A204.1 (cell line): Measurements from ENCODE around the gene EGFR.

ENCODE experiments used
- FAIRE-seq: peaks from 2 replicates; lab custom pipeline; 2012; peaks lifted over from hg19 to GRCh38; lab: Jason Lieb, UNC

The EGFR gene

DNA sequence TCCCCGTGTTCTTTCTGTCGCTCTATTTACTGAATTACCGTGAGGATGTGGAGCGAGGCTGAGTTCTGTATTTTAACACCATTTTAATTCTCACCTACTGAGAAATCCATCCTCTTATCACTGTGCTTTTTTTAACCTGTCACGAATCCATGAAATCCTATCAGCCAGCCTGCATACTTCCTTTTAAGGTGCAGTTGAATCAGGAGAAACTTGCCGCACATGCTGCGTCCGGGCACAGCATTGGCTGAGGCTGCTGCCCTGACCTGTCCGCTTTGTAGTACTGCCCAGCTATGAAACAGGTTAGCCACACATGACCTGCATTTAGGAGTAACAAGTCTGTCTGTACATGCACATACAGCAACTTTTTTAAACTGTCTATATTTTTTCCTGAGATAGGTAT lies 82.5 kb downstream of the EGFR start:
- FAIRE-seq, result no peak

DNA sequence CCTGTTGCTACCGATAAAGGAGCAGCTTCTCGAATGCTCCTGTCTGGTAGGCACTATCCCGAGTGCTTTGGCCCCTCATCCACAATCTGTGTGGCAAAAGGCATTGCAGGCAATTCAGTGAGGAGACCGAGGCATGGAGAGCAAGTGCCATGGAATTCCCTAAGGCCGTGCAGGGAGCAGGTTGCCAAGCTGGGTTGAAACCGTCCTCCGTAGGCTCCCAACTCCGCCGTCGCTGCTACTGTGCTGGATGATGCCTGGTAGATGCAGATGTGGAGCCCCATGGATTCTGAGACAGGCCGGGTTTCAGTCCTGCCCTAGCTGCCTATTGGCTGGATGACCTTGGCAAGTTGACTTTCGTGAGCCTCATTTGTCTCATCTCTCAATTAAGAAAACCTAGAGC lies 85.3 kb downstream of the EGFR start:
- FAIRE-seq, result no peak

DNA sequence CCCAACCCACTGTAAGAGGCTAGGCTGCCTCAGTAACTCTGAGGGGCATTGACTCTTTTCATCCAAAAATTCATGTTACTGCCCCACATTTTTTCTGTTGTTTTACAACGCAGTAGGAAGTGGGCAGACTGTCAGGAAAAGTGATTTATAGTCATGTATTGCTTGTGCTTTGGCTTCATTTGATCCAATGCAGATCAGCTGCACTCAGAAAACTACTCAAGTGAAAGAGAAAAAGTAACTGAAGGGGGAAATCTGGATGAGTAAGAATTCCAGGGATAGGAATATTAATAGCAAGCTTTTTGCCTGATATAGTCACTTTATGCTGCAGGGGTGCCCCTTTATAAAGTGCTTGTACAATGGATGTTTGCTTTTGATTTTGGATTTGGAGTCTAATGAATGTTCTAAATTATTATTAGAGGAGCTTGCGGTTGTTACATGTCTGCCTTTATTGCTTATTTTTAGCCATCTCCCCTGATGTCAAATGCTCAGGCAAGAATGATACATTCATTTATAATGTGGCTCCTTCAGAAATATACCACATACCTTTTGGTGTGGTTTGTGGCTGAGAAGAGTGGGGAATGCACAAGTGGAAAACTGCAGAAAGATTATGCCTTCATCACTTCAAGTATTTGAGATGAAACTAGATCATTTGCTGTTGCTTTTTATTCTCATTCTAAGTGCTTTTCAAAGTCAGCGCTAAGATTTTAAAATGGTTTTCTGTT lies 86.1 kb downstream of the EGFR start:
- no peak for FAIRE-seq

DNA sequence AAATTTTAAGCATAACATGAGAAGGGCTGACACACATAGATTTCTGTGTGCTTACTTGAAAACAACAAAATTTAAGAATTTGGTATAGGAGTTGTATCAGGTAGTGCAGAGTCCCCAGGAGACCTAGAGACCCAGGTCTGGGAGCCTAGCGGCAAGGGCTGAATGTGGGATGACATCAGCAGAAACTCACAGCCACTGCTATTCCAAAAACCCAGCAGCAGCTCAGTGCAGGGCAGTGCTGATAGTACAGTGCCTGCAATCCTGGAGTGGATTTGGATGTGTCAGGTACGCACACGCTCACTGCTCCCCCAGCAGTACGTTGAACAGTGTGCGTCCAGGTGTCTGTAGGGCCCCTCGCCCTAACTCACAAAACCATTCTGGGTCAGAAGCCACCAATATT lies 87.1 kb downstream of the EGFR start:
- no peak for FAIRE-seq

DNA sequence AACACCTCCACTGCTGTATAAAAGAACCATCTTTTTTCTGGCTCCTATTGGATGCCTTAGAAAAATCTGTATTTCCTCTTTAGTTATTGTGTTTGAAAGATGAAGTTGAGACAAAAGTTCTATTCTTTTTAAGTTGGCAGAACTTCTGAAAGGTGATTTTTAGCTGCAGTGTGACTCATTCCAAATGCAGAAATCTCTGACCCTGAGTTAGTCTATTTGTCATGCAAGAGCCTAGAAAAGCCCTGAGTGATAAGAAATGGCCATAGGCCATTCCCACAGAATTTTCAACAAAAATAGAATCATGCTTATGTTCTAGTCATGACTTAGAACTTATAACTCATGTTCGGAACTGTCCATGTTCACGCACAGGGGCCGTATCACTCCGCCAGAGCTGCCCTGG lies 89.1 kb downstream of the EGFR start:
- no peak for FAIRE-seq

DNA sequence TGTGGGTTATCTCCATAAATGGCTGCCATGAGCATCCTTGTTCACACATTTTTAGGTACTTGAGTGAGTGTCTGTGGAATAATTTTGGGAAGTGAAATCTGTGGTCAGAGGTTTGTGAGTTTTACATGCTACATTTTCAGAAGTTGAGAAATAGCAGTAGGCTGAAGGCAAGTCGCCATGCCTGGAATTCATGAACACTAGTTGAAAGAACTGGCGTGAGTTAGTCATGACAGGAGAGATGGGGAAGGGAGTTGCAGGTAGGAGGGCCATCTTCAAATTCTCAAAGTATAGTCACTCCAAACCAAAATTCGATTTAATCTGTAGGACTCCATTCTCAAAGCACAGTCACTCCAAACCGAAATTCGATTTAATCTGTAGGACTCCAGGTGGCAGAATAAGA lies 89.6 kb downstream of the EGFR start:
- FAIRE-seq, result no peak

DNA sequence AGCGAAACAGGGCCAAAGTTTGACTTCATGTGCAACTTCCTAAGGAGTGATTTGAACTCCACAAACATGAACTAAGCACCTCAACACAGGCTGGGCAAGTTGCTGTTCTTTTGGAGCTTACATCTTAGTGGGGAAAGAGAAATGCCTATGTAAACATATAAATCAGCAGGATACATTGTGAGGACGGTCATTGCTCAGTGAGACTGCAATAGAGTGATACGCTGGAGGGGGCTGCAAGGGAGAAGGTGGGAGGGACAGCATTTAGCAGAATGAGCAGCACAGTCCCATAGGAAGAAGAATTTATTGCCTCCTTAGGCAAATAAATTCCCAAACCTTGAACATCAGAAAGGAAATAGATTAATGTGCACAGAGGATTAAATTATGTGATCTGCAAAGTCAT lies 90.0 kb downstream of the EGFR start:
- no peak for FAIRE-seq

DNA sequence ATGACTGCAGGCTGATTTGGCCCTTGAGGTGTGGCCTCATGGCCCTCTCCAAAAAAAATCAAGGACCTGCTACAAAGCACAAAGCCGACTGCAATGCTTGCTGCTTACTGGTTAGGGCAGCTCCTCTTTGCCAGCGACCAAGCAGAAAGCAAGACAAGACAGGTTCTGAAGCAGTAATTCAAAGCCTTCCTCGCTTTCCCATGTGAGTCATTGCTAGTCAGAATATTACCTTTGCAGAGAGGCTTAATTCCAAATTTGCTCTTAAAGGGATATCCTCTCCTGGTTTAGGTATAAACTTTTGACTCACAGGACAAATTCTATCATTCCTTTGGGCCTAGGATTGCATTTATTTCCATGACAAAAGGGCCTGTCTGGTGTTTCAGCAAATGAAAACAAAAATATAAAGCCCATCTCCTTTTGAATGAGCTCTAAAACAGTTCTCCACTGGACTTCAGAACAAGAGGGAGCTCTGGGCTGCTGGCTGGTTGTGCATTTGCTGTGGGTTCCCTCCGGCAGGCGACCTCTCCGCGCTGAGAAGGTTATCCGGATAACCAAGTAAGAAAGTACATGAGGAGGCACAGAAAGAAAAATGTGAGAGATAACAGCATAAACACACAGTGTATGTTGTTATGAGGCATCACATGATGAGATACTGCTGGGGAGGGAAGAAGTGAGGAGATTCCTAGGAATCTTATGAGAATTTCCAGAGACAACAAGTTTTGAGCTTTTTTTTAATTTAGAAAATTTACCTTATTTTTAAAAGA lies 90.8 kb downstream of the EGFR start:
- no peak for FAIRE-seq

DNA sequence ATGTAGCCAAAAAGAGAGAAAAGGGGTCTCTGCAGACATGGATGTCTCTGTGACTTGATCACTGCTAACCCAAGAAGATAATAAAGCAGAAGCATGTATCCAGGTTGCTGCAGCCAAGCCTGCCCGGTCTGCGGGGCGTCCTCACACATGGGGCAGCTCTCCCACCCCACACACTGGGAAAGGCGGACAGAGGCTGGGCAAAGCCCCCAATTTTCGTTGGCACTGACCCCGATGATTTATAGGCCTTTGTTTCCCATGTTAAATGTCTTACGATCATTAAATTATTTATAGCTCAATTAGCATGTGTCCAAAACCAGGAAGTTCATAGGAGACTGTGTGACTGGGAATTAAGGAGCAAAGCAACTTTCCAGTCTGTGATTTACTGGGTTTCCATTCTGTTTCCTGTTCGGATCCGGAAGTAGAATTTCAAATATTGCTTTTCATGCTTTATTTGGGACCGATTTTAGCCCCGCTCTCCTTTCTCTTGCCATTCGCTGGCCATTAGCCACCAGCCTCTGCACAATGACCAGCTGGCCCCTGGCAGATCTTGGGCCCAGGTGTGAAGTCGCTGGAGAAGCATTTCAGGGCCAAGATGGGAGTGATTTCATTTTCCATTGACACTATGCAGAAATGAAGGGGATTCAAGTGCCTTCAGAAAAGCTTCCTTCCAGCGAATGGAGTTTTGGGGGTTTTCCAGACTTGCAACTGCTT lies 91.6 kb downstream of the EGFR start:
- FAIRE-seq, result no peak

DNA sequence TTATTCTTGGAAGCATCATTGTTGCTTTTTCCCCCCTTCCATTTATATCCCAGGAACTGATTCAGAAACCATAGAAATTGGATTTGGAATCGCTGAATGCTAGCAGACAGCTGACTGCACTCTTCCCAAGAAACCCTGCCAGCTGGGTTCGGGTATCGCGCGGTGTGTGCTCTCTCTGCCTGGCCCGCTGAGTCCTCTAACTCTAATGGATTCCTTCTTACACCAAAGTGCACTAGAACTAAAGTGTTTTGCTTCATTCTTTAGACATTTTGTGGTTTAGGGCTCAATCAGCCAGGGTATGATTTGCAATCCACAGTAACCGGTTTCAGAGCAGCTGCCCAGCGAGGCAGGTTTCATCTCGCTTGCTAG lies 92.2 kb downstream of the EGFR start:
- no peak for FAIRE-seq

DNA sequence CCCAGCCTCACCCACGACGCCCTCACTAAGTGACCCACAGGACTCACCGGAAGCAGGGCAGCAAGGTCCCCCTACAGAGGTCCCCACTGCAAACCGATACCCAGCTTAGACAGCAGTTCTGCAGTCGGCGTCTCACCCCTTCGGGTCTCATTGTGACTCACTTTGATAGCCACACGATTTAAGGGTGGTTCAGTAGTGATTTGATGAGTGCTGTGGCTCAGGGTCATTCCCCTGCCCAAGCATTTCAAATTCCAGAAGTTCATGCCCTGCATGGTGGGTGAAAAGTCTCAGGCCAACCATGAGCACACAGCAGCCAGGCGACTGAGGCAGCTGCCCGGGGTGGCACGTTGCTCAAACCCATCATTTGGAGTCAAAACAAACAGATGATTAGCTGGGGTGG lies 93.2 kb downstream of the EGFR start:
- no peak for FAIRE-seq

DNA sequence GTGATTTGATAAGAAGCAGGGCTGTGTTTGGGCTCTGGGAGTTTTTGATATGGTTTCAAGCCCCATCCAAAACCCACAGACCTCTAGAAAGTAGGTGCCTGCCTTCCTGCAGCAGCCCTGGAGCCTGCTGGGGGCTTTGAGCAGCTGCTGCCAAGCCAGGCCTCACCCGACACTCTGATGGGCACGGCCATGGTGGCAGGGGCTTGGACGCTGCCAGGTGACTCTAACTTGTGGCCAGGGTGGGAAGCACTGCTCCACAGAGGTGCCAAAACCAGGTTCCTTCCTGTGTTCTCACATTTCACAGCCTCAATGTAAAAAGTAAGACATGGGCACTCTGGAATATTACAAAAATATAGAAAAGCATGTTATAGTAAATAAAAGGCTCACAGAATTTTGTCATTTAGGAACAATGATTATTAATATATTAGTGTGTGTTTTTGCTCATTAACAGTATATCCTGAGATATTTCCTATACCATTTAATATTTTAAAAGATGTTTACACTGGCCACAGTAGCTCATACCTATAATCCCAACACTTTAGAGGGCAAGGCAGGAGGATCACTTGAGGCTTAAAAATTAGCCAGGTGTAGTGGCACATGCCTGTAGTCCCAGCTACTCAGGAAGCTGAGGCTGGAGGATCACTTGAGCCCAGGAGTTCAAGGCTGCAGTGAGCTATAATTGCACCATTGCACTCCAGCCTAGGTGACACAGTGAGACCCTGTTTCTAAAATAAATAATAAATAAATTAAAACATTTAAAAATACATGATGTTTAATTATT lies 95.1 kb downstream of the EGFR start:
- no peak for FAIRE-seq

DNA sequence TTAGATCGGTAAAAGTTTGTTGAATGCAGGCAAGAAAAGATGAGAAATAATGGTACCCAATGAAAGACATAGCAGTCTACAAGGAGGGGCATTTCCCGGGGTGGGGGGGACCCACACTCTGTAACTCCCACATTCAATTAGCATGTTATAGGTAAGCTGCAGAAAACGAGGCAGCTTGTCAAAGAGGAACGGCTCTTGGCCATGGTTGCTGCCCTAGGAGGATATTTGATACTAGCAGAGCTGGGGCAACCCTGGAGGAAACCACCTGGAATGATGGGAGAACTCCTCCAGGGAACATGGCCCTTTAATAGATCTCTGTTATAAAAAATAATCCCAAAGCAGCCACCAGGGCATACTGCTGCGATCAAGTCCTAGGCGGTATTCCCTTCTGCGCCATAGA lies 98.5 kb downstream of the EGFR start:
- no peak for FAIRE-seq

DNA sequence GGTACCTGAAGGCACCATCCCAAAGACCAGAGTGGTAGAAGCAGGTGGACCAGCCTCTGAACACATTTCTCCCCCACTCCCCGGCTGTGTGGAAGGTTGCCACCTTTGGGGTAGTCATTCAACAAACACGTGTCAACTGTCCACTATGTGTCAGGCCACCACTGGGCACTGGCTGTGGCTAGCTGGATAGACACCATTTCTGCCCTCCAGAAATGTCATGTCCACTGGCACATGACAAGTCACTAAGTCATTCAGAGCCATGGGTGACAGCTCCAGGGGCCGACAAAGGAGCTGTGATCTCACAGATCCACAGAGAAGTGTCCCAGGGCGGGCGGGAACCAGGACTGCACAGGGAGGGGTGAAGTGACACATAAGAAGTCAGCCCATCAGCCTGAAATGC lies 99.6 kb downstream of the EGFR start:
- FAIRE-seq, result no peak

DNA sequence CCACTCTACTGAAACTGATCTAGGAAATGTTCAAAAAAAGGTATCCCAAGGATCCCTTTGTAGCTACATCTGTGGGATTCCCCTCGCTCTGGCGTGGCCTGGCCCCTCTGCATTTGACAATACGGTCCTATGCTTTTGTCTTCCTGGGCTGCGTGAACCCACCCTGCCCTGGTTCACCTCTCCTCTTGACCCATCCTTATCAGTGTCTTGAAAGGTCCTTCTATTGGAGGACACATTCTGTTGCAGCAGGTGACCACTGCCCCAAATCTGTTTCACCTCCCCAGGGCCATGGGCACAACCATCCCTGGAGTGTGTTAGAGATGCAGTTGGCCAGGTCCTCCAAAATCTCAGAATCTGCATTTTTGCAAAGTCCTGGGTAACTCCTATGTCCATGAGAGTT lies 100.8 kb downstream of the EGFR start:
- FAIRE-seq, result no peak

DNA sequence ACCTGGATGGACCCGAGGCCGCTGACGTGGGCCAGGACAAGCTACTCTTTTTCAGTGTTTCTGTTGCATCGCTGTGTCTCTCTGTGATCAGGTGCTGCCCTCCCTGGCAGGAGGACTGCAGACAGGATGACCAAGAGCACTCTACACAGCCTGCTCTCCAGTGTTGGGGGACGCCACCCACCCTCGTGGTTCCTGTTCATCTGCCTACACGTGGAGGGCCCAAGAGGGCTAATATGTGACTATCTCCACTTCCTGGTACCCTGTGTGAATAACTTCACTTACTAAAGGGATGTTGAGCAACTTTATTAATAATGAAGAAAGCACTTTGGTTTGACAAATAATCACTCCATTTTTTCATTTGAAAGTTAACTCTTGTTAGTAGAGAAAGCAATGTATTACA lies 101.3 kb downstream of the EGFR start:
- no peak for FAIRE-seq

DNA sequence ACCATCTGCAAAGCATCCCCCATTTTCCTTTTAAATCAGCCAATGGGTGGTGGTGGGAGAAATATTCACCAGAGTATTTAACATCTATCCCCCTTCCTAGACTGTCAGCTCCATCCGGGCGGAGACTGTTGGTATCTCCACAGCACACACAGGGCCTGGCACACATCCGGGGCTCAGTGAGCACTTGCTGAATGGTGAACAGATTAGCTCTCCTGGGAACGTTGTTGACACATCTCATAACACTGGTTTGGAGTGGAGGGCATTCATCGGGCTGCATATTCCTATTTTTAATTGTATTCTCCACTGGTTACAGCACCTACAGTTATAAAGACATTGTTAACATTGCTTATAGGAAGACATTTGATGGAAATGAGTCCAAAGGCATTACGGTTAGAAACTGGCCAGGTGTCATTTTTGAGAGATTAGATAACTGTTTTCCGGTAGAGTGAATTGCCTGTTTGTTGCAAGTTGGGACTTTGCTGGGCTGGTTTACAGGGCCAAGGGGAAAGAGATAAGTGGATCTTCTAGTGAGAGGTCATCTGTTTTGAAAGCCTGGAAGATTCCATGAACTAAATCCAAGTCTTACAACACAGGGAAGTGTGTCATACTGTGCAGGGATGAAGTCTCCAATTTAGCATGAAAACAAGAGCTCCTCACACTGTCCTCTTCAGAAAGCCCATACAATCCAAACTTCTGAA lies 101.8 kb downstream of the EGFR start:
- FAIRE-seq, result no peak

DNA sequence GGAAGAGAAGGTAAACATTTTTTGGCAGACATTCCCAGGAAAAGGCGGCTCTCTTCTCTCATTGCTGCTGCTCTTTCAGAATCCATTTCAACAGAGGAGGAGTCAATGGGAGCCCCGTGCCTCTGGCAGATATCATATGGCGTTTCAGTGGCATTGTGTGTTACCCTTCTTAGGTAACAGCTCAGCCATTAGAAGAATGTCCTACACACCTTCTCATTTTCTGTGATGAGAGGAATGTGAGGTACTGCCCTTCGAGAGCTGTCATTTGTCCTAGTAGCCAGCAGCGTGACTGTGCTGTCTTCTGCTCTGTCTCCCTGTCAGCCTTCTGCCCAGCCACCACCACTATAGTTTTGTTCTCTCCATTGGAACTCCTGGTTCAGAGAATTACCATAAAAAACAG lies 102.4 kb downstream of the EGFR start:
- no peak for FAIRE-seq

DNA sequence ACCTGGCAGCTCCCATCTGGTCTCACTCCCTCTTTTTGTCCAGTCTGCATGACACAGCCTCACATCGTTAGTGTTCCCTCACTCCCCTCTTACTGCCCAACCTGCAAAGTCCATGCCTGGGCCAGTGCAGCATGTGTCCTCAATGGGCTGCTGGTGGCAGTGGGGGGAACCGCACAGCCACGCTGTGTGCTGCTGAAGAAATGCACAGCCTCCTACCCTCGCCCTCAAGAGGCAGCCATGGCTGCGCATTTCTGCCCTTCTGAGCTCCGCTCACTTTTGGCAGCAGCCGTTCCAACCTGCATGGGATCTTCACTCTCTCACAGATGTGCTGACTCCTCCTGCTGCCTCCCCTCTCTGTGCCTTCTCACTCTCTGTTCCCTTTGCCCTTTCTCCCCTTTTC lies 103.4 kb downstream of the EGFR start:
- FAIRE-seq, result no peak

DNA sequence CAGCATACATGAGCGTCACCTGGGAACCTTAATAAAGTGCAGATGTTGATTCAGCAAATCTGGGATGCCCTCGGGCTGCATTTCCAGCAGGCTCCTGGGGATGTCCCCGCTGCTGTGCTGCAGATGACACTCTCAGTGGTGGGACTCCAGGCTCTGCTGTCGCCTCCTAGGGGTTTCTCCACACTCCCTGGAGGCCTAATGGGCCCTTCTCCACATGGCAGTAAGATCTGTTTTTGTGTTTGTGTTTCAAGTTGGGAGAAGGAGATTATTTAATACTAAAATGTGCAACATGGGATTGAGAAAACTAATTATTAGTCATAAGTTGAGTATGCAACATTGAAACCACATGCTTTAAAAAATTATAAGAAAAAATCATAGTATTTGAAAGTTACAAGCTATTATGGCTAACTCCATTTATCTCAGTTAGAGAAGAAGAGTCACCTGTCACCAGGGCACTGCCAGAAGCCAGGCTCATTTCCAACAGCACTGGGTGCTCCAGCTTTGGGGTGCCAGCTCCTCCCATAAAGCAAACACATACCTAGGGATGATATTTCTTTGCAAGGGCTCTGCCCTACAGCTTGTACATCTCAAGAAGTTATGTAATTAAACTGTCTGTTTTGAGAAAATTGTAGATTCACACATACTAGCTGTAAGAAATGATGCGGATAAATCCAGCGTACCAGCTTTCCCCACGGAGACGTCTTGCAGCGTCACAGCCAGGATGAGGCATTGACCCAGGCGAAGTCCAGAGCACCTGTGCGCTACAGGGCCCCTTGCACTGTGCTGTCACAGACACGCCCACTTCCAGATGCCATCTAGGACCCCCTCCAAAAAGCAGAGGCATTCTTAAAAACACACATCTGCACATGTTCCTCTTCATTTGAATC lies 106.4 kb downstream of the EGFR start:
- no peak for FAIRE-seq

DNA sequence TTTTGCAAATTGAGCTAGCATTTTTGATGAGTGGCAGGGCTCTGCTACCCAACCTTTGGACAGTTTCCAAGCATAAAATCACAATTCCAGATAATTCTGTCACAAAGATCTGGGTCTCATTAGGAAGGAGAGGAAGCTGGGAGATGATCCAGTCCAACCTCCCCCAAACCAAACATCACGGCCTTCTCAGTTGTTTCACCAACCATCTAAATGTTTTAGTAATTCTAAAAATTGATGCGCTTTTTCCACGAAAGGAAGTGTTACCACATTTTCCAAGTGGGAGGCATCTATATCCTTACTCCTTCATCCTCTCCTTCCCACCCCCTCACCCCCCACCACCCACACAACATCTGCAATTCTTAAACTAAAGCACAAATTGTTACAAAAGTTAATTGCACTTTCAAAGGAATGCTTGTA lies 108.3 kb downstream of the EGFR start:
- FAIRE-seq, result no peak
